ENCODE results near the gene GABRB2. TPM values are rescaled to one million over a fixed set of nuclear protein-coding genes. Genes with fewer than 3 reads are reported as not detected.
A peak's percentile ranks its signal among the peaks of the same experiment; 100 is the strongest.
"Not testable (repeated sequence)": the region's sequence is repeated elsewhere in the genome, so short reads cannot be mapped to it uniquely, and the experiment has no call there.

GABRB2 gene
- 0.05 TPM for total RNA-seq
- long read RNA-seq, result 0 reads

DNA sequence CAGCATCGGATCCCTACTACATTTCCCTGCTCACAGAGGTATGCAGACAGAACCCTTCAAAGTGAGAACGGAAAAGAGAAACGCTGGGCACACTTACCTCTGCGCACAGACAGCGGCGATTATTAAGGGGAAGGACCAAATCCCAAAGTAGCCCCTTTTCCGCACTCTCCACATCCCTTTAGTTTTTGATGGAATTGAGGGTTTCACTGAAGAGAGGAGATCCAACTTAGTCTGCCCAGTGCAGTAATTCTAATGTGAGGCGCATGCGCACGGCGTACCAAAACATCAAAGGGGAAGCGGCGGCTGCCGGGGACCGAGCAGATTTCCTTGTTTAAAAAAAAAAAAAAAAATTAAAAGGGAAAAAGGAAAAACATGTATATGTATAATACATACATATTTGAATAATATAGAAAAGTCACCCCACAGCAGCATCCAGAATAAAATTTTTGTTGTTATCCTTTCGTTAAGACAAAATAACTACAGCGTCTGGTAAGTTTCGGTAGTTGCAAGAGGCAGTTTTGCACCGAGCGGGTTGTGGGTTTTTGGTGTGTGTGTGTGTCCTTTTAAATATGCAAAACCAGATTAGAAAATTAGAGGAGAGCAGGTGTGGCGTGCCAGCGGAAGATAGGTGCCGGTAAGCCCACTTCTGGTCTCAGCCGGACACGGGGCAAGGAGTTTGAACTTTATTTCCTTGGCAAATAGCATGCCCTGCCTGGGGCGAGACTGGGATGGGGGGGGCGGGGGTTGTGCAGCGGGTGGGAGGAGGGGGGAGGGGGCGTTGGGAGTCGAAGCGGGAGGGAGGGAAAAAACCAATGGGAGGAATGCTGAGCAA, at the start of gene GABRB2:
TSS of gene GABRB2 (minus strand) at position 256 of the 832 bp plus-strand sequence. CDS start at position 174, 82 bp downstream.
- DNase-seq (ENCODE audit: missing footprints) (peak; percentile 78), ATAC-seq (no peak)
- intact Hi-C loops (cut with DNase I), result no loop called here

DNA sequence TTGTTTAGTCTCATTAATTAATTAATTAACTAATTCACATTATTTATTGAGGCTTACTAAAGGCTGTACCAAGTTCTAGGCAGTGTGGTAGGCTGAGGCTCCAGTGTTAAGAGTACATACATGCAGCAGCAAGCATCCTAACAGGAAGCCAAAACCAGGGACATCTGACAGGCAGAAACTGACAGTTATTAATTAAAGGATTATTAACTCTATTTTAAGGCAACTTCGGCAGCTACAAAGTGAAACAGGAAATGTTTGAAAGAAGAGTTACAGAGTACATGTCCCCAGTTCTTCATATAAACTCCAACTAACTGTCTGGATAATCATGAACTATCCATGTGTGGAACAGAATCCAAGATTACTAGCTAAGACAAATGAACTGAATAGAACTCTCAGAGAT, 39.3 kb upstream of the GABRB2 start:
- ATAC-seq (no peak), DNase-seq (ENCODE audit: missing footprints) (no peak)
- intact Hi-C loops (cut with DNase I), result no loop called here

DNA sequence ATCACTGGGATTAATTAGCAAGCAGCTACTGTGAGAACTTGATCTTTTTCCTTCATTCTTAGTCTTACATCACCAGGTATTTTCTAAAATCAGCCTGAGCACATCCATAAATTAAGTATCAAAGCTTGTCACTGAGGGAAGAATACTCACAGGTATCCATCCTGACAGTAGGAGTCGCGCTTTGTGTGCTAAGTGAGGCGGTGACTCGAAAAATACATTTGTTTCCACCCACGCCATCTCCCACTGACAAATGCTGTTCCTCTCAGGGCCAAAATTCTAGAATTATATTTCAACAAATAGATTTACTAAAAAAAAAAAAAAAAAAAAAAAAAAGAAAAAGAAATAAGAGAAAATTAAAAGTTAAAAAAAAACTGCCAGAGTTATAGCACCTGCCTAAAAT, 34.1 kb upstream of the GABRB2 start:
- intact Hi-C loops (cut with DNase I), result no loop called here
- no peak for ATAC-seq
- DNase-seq (ENCODE audit: missing footprints), result no peak

DNA sequence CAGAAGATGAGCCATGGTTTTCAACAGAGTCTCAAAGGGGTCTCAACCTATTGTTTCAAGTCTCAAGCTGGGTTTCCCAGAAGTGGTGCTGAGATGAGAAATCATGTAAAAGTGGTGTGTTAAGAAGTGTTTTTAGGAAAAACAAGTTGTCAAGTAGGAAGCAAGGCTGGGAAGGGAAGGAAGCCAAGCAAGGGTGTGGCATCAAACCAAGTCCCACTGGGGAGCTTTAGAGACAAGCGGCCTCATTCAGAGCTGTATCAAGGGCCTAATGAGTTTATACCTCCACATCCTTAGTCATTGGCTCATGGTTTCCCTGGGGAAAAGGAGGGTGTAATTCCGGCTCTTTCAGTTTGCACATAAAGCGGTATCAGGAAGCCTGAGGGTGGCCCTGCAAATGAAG, 26.4 kb upstream of the GABRB2 start:
- intact Hi-C loops (cut with DNase I), result no loop called here
- ATAC-seq (peak; percentile 62), DNase-seq (ENCODE audit: missing footprints) (no peak)

DNA sequence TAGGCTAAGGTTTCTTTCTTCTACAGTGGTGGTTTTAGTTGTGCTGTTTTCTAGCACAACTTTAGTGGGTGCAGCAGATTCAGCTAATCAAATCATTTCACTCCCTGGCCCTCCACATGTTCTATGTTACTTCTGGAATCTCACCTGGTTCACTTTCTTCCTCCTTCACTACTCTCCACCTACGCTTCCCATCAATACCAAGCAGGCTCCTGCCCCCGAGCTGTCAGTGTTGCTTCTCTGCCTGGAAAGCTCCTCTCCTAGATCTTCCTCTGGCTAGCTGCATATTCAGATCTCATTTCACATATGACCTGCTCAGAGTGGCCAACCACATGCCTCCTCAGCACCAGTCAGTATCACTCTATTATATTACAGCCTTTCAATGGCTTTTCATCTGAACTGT, 19.6 kb upstream of the GABRB2 start:
- intact Hi-C loops (cut with DNase I), result no loop called here
- DNase-seq (ENCODE audit: missing footprints) (no peak), ATAC-seq (no peak)

DNA sequence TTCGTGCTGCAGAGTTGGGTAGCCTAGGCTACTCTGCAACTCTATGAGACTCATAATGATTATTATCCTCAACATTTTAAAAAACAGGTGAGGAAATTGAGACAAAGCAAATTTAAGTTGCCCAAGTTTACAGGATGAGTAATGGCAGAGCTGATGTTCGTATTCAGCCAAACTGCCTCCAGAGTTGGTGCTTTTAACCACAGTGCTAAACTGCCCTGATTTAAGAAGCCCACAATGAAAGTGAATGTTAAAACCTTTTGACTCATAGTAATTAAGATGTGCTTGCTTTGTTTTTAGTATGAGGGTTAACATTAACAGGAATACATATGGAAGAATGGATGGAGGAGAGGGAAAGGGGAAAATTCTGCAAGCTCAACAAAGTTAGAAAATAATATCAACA, 15.9 kb upstream of the GABRB2 start:
- no peak for ATAC-seq
- intact Hi-C loops (cut with DNase I), result no loop called here

DNA sequence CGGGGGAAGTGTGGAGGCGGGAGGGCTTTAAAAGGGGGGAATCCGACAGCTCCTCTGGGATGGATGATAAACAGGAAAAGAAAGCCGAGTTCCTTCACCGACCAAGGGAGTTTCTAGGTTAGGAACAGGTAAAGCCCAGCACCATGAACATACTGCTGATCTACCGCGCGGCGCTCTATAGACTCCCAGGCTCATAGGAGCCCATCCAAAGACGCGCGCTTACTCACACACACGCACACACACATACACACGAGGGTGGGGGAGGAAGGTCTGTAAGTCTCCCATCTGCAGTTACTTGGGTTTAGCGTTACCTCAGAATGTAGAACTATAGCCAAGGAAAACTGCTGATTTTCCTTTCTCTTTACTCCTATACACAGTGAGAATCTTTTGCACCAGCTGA, 2.6 kb upstream of the GABRB2 start:
- DNase-seq (ENCODE audit: missing footprints) (no peak), ATAC-seq (no peak)
- intact Hi-C loops (cut with DNase I), result no loop called here

More for the DNA sequence above, 15.9 kb upstream of the GABRB2 start:
- DNase-seq (ENCODE audit: missing footprints), result no peak

DNA sequence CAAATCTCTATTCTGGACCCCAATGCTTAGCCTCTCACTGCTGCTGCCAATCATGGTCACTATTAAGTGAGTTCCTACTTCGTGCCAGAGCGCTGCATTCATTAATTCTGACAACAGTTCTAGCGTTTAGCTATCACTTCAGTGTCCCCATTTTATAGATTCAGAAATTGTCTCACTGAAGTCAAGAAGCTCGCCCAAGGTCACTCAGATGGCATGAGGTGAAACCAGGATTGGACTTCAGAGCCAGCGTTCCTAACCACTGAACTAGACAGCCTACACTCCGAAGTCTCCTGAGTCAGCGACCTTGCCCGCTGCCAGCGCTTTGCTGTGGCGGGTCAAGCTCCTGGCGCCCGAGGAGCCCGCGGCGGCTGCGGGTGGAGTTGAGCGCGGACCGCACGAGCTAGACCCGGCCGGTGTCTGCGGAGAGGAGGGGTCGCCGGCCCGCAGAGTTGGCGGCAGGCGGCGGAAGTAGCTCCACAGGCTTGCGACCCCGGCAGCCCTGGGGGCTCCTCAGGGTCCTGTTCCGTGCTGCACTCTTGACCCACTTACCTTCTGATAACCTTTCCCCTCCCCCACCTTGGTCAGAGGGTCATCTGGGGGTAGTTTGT, 2.1 kb upstream of the GABRB2 start:
- DNase-seq (ENCODE audit: missing footprints) (no peak), ATAC-seq (no peak)
- intact Hi-C loops (cut with DNase I), result no loop called here

DNA sequence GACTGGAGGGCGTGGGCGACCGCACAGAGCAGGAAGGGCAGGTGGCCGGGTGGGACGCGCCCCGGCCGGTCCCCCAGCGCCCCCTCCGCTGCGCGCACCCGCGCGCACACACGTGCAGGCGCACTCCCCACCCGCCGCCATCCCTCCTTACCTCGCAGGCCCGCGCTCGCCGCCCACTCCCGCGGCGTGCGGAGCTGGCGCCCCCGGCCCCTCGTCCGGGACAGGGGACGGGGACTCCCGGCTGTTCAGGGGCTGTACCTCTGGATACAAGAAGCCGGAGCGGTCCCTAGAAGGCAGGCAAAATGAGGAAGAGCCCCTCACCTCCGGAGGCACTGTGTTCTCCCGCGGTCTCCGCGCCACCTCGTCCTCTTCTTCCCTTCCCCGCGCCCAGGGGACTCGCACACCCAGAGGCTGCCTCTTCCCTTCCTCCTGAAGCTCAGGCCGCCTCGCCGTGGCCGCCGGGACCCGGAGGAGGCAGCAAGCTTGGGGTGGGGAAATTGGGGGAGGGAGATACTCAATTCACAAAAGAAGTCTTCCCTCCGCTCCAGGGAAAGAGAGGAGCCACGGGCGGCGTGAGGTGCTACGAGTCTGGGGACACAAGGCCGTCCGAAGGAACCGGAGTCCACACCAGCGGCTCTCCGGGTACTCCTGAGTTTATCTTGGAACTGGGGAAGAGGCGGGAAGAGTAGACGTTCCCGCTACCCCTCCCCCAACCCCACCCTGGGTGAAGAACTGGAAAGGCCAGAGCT, 1.4 kb upstream of the GABRB2 start:
- DNase-seq (ENCODE audit: missing footprints) (no peak), ATAC-seq (no peak)
- intact Hi-C loops (cut with DNase I), result no loop called here

DNA sequence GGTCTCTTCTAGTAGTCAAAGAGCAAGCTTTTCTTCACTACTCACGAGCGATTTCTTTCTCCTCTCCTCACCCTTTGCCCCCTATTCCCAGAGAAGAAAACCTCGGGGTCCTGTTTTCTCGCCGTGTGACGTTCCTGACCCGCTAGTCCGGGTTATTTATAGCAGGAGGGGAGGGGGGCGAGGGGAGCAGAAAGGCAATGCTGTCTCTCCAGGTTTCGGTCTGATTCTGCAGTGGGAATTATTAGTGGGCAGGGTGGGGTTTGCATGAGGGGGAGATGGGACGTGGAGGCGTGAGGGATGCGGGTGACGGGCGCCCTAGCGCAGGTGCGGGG, 847 bp upstream of the GABRB2 start:
- DNase-seq (ENCODE audit: missing footprints), result no peak
- ATAC-seq, result no peak
- intact Hi-C loops (cut with DNase I), result no loop called here

DNA sequence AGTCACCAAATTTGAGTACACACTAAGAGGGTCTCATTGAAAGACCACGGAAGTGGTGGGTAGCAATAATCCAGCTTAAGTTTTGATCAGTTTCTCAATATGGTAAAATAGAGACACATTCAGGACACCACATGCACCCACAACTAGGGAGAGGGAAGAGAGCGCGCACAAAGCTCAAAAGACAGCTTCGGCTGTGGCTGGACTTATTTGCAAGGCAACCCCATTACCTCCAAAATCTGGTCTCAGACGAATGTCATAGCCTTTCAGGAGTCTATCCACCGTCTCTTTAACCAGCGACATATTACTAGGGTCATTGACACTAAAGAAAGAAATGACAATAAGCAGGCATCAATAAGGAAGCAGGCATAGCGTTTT, 443 bp downstream of the GABRB2 start:
- no peak for DNase-seq (ENCODE audit: missing footprints)
- intact Hi-C loops (cut with DNase I), result no loop called here
- ATAC-seq, result no peak

DNA sequence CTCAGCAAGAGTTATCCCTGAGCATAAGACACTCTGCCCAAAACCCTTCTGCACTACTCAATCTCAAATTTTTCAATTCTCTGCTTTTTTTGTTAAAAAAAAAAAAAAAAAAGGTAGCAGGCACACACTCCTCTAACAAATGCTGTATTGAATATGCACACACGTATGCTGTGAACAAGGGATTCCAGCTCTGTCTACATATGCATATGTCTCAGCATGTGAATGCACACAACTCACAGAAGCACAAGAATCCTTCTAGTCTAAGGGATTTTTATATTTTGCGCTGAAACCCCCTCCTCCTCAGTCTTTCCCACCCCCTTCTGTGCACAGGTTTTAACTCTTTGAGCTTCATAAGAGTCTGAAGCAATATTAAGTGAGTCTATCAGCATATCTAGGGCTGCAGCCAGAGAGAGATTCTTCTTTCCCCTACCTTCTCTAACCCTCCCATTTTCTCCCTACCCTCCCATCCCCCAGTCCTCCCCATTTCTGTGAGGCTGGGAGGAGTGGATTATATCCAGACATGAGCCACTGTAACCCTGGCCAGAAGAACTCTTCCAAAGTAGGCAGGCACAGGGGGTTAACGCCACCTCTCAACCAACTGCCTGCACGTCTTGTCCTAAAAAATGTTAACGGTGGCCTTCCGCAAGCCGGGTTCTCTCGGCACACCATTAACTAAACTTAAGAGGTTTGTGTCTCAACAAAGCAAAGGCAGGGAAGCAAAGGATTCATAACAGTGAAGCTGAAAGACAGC, 1.0 kb downstream of the GABRB2 start:
- ATAC-seq (no peak), DNase-seq (ENCODE audit: missing footprints) (no peak)
- intact Hi-C loops (cut with DNase I), result no loop called here

DNA sequence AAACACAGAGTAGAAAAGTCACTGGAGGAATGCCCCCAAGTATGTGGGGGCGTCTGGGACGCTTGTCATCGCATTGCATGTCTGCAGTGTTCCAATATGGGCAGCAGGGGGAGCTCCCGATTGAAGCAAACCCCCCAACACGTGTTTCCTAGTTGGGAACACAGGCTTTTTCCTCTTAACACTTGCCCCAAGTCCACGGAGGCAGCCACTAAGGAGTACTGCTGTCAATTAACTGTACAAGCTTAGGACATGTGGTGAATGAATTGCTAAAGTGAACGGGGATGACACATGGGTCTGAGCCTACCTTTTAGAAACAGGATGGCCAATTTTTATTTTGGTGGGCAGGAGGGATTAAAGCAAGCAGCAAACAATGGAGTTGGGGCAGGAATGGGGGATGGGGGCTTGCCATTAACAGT, 2.2 kb downstream of the GABRB2 start:
- ATAC-seq, result no peak
- intact Hi-C loops (cut with DNase I), result no loop called here
- DNase-seq (ENCODE audit: missing footprints), result no peak

DNA sequence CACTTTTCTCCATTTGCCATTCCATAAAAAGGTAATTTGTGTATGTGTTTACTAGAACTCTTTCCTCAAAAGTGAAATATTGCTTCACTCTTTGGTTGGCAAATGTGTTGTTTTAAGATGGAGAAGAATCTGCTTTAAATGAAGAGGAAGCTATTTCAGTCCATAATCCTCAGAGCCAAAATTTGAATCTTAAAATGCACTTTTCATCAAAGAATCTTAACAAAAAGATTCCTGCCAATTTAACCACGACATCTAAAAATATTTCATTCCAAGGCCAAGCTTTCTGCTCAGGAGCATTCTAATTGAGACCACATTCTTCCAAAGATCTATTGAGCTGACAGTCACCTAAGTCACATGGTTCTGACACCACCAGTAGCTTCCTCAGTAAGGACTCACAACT, 7.5 kb downstream of the GABRB2 start:
- DNase-seq (ENCODE audit: missing footprints) (no peak), ATAC-seq (no peak)
- intact Hi-C loops (cut with DNase I), result no loop called here

DNA sequence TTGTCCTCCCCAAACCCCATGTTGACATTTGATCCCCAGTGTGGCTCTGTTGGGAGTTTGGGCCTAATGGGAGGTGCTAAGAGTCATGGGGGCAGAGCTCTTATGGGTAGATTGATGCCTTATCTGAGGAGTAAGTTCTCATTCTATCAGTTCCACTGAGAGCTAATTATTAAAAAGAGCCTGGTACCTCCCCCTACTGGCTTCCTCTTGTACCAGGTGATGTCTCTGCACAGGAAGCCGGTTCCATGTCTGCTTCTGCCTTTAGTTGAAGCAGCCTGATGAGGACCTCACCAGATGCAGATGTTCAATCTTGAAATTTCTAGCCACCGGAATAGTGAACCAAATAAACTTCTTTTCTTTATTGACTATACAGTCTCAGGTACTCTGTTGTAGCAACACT, 10.8 kb downstream of the GABRB2 start:
- intact Hi-C loops (cut with DNase I), result no loop called here
- ATAC-seq, result no peak
- no peak for DNase-seq (ENCODE audit: missing footprints)

DNA sequence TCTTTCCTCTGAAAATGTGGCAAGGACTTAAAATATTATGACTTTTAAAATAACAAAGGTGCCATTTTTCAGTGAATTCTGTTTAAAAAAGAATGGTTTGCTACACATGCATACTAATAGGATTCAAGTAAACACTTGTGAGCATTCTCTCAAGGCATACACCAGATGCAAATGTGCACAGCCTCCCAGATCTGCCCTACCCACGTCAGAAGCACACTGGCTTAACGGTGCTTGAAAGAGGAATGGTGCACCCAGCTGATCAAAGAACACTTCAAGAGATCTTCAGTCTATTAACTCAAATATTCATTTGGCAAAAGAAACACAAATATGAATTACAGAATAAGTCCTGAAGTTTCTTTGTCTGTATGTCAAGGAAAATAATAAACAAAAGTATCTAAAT, 15.8 kb downstream of the GABRB2 start:
- no peak for DNase-seq (ENCODE audit: missing footprints)
- intact Hi-C loops (cut with DNase I), result no loop called here
- no peak for ATAC-seq

DNA sequence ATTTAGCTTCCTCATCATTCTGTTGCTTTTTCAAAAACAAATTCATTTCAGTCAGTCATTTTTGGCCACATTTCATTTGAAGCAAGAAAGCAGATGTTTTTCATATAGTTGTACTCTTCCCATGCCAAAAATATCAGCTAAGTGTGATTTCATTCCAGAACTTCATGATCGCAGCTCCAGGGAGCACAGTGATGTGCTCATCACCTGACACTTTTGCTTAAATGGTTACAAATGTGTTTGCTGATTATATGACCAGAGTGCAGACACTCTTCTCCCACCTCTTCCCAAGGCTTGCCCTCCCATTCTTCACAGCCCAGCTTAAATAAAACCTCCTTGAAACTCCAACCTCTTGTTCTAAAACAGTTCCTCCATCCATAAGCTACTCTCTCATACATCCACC, 32.6 kb downstream of the GABRB2 start:
- intact Hi-C loops (cut with DNase I), result no loop called here
- no peak for ATAC-seq
- DNase-seq (ENCODE audit: missing footprints), result no peak

DNA sequence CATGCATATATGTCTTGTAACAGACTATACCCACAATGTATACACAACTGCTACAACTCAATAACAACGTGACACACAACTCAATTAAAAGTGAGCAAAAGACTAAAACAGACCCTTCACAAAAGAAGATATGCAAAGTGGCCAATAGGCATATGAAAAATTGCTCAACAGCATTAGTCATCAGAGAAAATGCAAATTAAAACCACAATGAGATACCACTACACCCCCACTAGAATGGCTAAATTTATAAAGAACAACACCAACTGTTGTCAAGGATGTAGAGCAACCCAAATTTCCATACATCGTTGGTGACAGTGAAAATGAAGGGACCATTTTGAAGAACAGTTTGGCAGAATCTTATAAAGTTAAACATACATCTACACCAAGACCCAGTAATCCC, 38.9 kb downstream of the GABRB2 start:
- no peak for DNase-seq (ENCODE audit: missing footprints)
- ATAC-seq, result no peak
- intact Hi-C loops (cut with DNase I), result no loop called here

DNA sequence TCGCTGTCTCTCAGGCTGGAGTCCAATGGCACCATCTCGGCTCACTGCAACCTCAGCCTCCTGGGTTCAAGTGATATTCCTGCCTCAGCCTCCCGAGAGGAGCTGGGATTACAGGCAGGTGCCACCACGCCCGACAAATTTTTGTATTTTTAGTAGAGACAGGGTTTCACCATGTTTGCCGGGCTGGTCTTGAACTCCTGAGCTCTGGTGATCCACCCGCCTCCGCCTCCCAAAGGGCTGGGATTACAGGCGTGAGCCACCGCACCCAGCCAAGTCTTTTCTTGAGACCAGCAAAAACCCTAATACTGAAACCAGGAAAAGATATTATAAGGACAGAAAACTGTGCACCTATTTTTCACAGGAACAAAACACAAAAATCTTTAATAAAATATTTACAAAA, 41.4 kb downstream of the GABRB2 start:
- ATAC-seq; intact Hi-C loops (cut with DNase I); DNase-seq (ENCODE audit: missing footprints): not testable (repeated sequence)
